ENCODE measurements around the gene ZSWIM6.

- no peak for TF ChIP-seq TCF7L2 (IDR thresholded peaks at IDR 0.05; ENCODE audit: low read depth, low read length)
- TF ChIP-seq, protein P1, sequence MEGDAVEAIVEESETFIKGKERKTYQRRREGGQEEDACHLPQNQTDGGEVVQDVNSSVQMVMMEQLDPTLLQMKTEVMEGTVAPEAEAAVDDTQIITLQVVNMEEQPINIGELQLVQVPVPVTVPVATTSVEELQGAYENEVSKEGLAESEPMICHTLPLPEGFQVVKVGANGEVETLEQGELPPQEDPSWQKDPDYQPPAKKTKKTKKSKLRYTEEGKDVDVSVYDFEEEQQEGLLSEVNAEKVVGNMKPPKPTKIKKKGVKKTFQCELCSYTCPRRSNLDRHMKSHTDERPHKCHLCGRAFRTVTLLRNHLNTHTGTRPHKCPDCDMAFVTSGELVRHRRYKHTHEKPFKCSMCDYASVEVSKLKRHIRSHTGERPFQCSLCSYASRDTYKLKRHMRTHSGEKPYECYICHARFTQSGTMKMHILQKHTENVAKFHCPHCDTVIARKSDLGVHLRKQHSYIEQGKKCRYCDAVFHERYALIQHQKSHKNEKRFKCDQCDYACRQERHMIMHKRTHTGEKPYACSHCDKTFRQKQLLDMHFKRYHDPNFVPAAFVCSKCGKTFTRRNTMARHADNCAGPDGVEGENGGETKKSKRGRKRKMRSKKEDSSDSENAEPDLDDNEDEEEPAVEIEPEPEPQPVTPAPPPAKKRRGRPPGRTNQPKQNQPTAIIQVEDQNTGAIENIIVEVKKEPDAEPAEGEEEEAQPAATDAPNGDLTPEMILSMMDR (IDR thresholded peaks at IDR 0.05): no peak
Measured at GRCh38 chr5:61293071-61293470, 39.0 kb upstream of the ZSWIM6 start.
